K562 (cell line): Measurements from ENCODE around the gene ATL1. TPM values are rescaled to one million over a fixed set of nuclear protein-coding genes. Genes with fewer than 3 reads are reported as not detected.

Source experiments
- ATAC-seq: fragments of 200-7000 bp; cut with Tn5 transposase; 3 replicates; pipeline ENCODE4 v1.9.1; 2020; ENCODE audit warnings: moderate library complexity
- BruUV-seq: library from RNA; stranded (reverse); fragments of 400-500 nt; replicated peaks from 2 replicates; lab custom pipeline; 2021; lab: Mats Ljungman, UMichigan
- CTCF ChIA-PET: fragments of 300-600 bp; formaldehyde crosslinking; extraction: SDS; loops from one replicate; lab custom pipeline; 2021; ENCODE audit warnings: low intra/inter-chr PET ratio; lab: Yijun Ruan, JAX
- POLR2A ChIA-PET: fragments of 300-600, 350-650 bp; sonication (Branson Sonifier 250); formaldehyde crosslinking; extraction: SDS; loops from one replicate; lab custom pipeline; 2021; ENCODE audit warnings: antibody characterized with exemption, inconsistent platforms; lab: Yijun Ruan, JAX
- DNase-seq, 4 experiments: peaks; one replicate each; pipeline versions ENCODE4 v3.0.0 to v3.0.0-alpha.2; 2011 to 2018; ENCODE audit warnings: low spot score in 3 of 4, mixed read lengths in 3 of 4; ENCODE audit errors: extremely low read depth in 1 of 4
- FAIRE-seq: peaks from 2 replicates; lab custom pipeline; 2011; peaks lifted over from hg19 to GRCh38; lab: Jason Lieb, UNC
- H2AFZ ChIP-seq: 2 replicates; pipeline ENCODE4 v1.6.0; 2011; ENCODE audit warnings: low read depth, low read length, control low read depth, inconsistent platforms
- H3K27ac ChIP-seq: fragments of 200-600 bp; 3 replicates; pipeline ENCODE4 v1.8.0; 2011; ENCODE audit warnings: low read depth, mild to moderate bottlenecking, control low read depth, inconsistent platforms, low read length, moderate library complexity, mixed read lengths; ENCODE audit errors: extremely low read depth
- H3K27me3 ChIP-seq, 2 experiments: fragments of 300-600 bp in 1 of 2; 2 replicates in 1 of 2; 3 replicates in 1 of 2; pipeline versions ENCODE4 v1.6.0 to v1.8.0; 2011; ENCODE audit warnings: inconsistent platforms in 2 of 2, low read length in 2 of 2, mild to moderate bottlenecking in 1 of 2, mixed read lengths in 1 of 2, moderate library complexity in 1 of 2; ENCODE audit not compliant: control insufficient read depth in 2 of 2, insufficient read depth in 2 of 2
- H3K36me3 ChIP-seq: fragments of 300-600 bp; 3 replicates; pipeline ENCODE4 v1.8.0; 2011; ENCODE audit warnings: mild to moderate bottlenecking, low read length, inconsistent platforms; ENCODE audit not compliant: control insufficient read depth, insufficient read depth
- H3K4me1 ChIP-seq, 2 experiments: fragments of 200-600 bp in 1 of 2; replicated peaks in 1 of 2; 2 replicates in 1 of 2; 3 replicates in 1 of 2; pipeline versions ENCODE4 v1.5.1 to v1.8.0; 2011; ENCODE audit warnings: inconsistent platforms in 2 of 2, low read length in 2 of 2, mild to moderate bottlenecking in 1 of 2, mixed read lengths in 1 of 2, moderate library complexity in 1 of 2; ENCODE audit not compliant: control insufficient read depth in 2 of 2, insufficient read depth in 2 of 2
- H3K4me2 ChIP-seq: 2 replicates; pipeline ENCODE4 v1.6.1; 2011; ENCODE audit warnings: low read length, control low read depth, inconsistent platforms, mixed read lengths; ENCODE audit not compliant: insufficient read depth
- H3K4me3 ChIP-seq: fragments of 200-600 bp; sonication (generic), shearing (Covaris generic); 2 replicates; pipeline ENCODE4 v1.5.1; 2016; ENCODE audit warnings: control low read depth, inconsistent platforms
- H3K79me2 ChIP-seq: fragments of 200-600 bp; 3 replicates; pipeline ENCODE4 v1.8.0; 2011; ENCODE audit warnings: low read length, inconsistent platforms; ENCODE audit not compliant: control insufficient read depth, insufficient read depth
- H3K9ac ChIP-seq, 2 experiments: 2 replicates each; pipeline versions ENCODE4 v1.6.0 to v1.6.1; 2011; ENCODE audit warnings: low read depth in 2 of 2, low read length in 2 of 2, control low read depth in 1 of 2, inconsistent platforms in 1 of 2, mild to moderate bottlenecking in 1 of 2, mixed read lengths in 1 of 2; ENCODE audit not compliant: insufficient read depth in 1 of 2
- H3K9me1 ChIP-seq: one replicate; pipeline ENCODE4 v1.6.0; 2011; ENCODE audit warnings: inconsistent platforms, mild to moderate bottlenecking, low read length, moderate library complexity; ENCODE audit not compliant: control insufficient read depth, insufficient read depth
- H3K9me3 ChIP-seq: replicated peaks from 2 replicates; pipeline ENCODE4 v1.5.1; 2011; ENCODE audit warnings: low read depth, low read length, inconsistent platforms; ENCODE audit not compliant: control insufficient read depth, insufficient read depth
- H4K20me1 ChIP-seq: replicated peaks from 2 replicates; pipeline ENCODE4 v1.6.1; 2011; ENCODE audit warnings: low read length, inconsistent platforms, mixed read lengths; ENCODE audit not compliant: control insufficient read depth, insufficient read depth
- BCL6 ChIP-seq: fragments of 250-450 bp; sonication (Bioruptor Pico); IDR thresholded peaks from 2 replicates; pipeline ENCODE4 v1.4.0; 2020
- CBX5 ChIP-seq: IDR thresholded peaks from 2 replicates; pipeline ENCODE4 v1.6.1; 2014; ENCODE audit warnings: low read depth, borderline replicate concordance
- ETV5 ChIP-seq: sonication (generic); formaldehyde crosslinking; IDR thresholded peaks from 2 replicates; pipeline ENCODE4 v1.4.0; 2020; ENCODE audit warnings: low read depth, mild to moderate bottlenecking, missing genetic modification reagents
- HNRNPK ChIP-seq: fragments of 200-400 bp; formaldehyde crosslinking; IDR thresholded peaks from one replicate; pipeline ENCODE4 v1.6.1; 2018; ENCODE audit warnings: mild to moderate bottlenecking, low read depth, low read length; ENCODE audit not compliant: poor library complexity, severe bottlenecking
- RBFOX2 ChIP-seq: fragments of 200-400 bp; formaldehyde crosslinking; IDR thresholded peaks from 2 replicates; pipeline ENCODE4 v1.6.1; 2017; ENCODE audit warnings: low read depth, mild to moderate bottlenecking, low read length, moderate library complexity
- RFX1 ChIP-seq: fragments of 450-650 bp; IDR thresholded peaks from 2 replicates; pipeline ENCODE4 v1.6.1; 2016; ENCODE audit warnings: mild to moderate bottlenecking, moderate library complexity
- SETDB1 ChIP-seq: IDR thresholded peaks from one replicate; pipeline ENCODE4 v1.6.1; 2012; ENCODE audit warnings: low read length, control low read depth, inconsistent platforms
- TSC22D4 ChIP-seq: fragments of 450-650 bp; IDR thresholded peaks from 2 replicates; pipeline ENCODE4 v1.6.1; 2016; ENCODE audit warnings: missing genetic modification characterization, missing biosample characterization, control low read depth
- ZNF589 ChIP-seq: fragments of 200-800 bp; sonication (Bioruptor generic); IDR thresholded peaks from 2 replicates; pipeline ENCODE4 v1.6.1; 2016; ENCODE audit warnings: low read depth, missing genetic modification characterization, missing compliant biosample characterization
- WGBS: fragments of 100-300 bp; shearing (Covaris generic); methylation state at CpG from one replicate; pipeline ENCODE4 v1.1.6; 2016; ENCODE audit warnings: low coverage, mixed read lengths; ENCODE audit not compliant: insufficient coverage; ENCODE audit errors: missing lambda C conversion rate; 5-methylcytosine and 5-hydroxymethylcytosine counted together
- in situ Hi-C: fragments of 300-500 bp; cut with MboI; formaldehyde crosslinking; loops from 4 replicates; pipeline ENCODE4 v1.15.0; 2018; ENCODE audit warnings: inconsistent platforms, mixed read lengths
- intact Hi-C: fragments of 100-400 bp; cut with micrococcal nuclease; formaldehyde crosslinking; loops from 2 replicates; pipeline ENCODE4 v1.14.2; 2022
- polyA plus RNA-seq, 8 experiments: library from polyadenylated mRNA; depleted of rRNA in 4 of 8; stranded (reverse) in 5 of 8; unstranded in 3 of 8; fragments of >200 nt; fragmentation: Nextera tagmentation in 2 of 8; fragmentation: Illumina TruSeq in 1 of 8; extraction: Ambion mirVana in 2 of 8; extraction: Trizol in 1 of 8; gene quantifications; 2 replicates each; pipeline versions ENCODE4 v1.2.1 to v1.2.3, GENCODE V29; 2011 to 2014; ENCODE audit warnings: inconsistent platforms in 1 of 8, missing spikeins in 1 of 8
- total RNA-seq, 7 experiments: library from RNA; depleted of rRNA in 6 of 7; stranded (reverse); fragments of >200 nt in 6 of 7; fragmentation: Illumina TruSeq in 2 of 7; extraction: Trizol in 2 of 7; gene quantifications; 2 replicates each; pipeline versions ENCODE4 v1.2.1 to v1.2.3, GENCODE V29; 2011 to 2021; ENCODE audit warnings: low replicate concordance in 1 of 7
- TF ChIP-seq, protein P1 (sequence below): fragments of 250-450 bp; sonication (Bioruptor Pico); IDR thresholded peaks from 2 replicates; pipeline ENCODE4 v1.8.0; 2022; ENCODE audit warnings: inconsistent platforms, mild to moderate bottlenecking, moderate library complexity, borderline replicate concordance

Gene ATL1
- total and polyA plus RNA-seq, 9 of the 15 experiments (the other 6 are each of a cell fraction or from before 2014, with no cell fraction given) = 0.04 to 0.16 (median 0.07) TPM; not detected in 4

DNA sequence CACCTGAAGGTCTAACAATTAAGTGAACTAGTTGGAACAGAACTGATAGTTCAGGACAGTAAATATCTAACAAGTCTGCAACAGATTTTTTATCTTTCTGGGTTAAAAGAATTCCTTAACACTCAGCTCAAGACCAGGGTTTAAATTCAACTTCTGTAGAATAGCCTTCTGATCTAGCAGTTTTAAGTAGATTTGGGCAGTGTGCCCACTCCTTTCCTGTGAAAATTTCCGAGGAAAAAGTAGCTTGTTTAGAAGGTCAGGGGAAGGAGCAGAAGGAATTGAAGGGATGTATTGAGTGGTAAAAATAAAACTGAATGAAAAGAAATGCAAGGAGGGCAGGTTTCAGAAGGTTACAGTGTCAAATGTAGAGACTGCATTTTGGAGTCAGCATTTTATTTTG lies 45.8 kb downstream of the ATL1 start:
- Histone ChIP-seq H3K27ac (no peak overlapping the region), H3K36me3 (no peaks in the 10 kb centered on the region), H3K4me2 (no peak overlapping the region), H3K79me2 (no peaks in the 10 kb centered on the region), H3K4me1 (no peaks in the 10 kb centered on the region; a peak in 1 of 5 replicates), H3K9ac (no peak overlapping the region), H2AFZ (no peak overlapping the region), H3K9me1 (no peaks in the 10 kb centered on the region), H4K20me1 (no peaks in the 10 kb centered on the region), H3K27me3 (no peaks in the 10 kb centered on the region; a peak in 1 of 5 replicates), H3K4me3 (no peak overlapping the region), H3K9me3 (no peaks in the 10 kb centered on the region)
- 0% methylated on average over 1 of the region's 1 CpG for WGBS
- in situ Hi-C loops (no loop called here), intact Hi-C loops (loop anchor here (10.0 kb wide), 1 partner anchor 259 kb away; no protein-coding TSS in a partner anchor)
- FAIRE-seq (no peak), DNase-seq (no peak), ATAC-seq (no peak)
- TF ChIP-seq RBFOX2 (no peak), TSC22D4 (tag) (no peak), ETV5 (CRISPR knock-in tag) (no peak), RFX1 (no peak), HNRNPK (no peak), SETDB1 (no peak), CBX5 (no peak), ZNF589 (CRISPR knock-in tag) (no peak), BCL6 (no peak)
- TF ChIP-seq, protein P1, sequence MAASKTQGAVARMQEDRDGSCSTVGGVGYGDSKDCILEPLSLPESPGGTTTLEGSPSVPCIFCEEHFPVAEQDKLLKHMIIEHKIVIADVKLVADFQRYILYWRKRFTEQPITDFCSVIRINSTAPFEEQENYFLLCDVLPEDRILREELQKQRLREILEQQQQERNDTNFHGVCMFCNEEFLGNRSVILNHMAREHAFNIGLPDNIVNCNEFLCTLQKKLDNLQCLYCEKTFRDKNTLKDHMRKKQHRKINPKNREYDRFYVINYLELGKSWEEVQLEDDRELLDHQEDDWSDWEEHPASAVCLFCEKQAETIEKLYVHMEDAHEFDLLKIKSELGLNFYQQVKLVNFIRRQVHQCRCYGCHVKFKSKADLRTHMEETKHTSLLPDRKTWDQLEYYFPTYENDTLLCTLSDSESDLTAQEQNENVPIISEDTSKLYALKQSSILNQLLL (CRISPR knock-in tag) = no peak
- CTCF ChIA-PET = no interaction called here
- BruUV-seq = no TSS peak
- POLR2A ChIA-PET = no interaction called here
